Kidney (tissue), 14 donors: Measurements from ENCODE around the gene ARMC8. TPM values are rescaled to one million over a fixed set of nuclear protein-coding genes. Genes with fewer than 3 reads are reported as not detected.

Source experiments
- DNase-seq, 5 donors: peaks; one replicate each; pipeline ENCODE4 v3.0.0-alpha.2; 2013 to 2020
- FAIRE-seq: peaks from 2 replicates; lab custom pipeline; 2012; peaks lifted over from hg19 to GRCh38; lab: Jason Lieb, UNC
- H3K27ac ChIP-seq, 2 donors: one replicate each; pipeline ENCODE4 v1.7.0; 2013; ENCODE audit warnings: low read depth in 2 of 2, low read length in 2 of 2, inconsistent platforms in 1 of 2
- H3K27me3 ChIP-seq: one replicate; pipeline ENCODE4 v1.7.1; 2013; ENCODE audit warnings: low read length, inconsistent platforms; ENCODE audit not compliant: control insufficient read depth, insufficient read depth
- H3K36me3 ChIP-seq, 3 donors: one replicate each; pipeline versions ENCODE4 v1.7.0 to v1.7.1; 2013; ENCODE audit warnings: low read length in 3 of 3, control low read depth in 1 of 3, inconsistent platforms in 1 of 3; ENCODE audit not compliant: insufficient read depth in 3 of 3, control insufficient read depth in 2 of 3
- H3K4me1 ChIP-seq, 3 donors: one replicate each; pipeline versions ENCODE4 v1.7.0 to v1.7.1; 2013; ENCODE audit warnings: low read length in 3 of 3, inconsistent platforms in 1 of 3, low read depth in 1 of 3; ENCODE audit not compliant: control insufficient read depth in 2 of 3, insufficient read depth in 2 of 3
- H3K4me3 ChIP-seq, 3 donors: one replicate each; pipeline versions ENCODE4 v1.7.0 to v1.8.1; 2013; ENCODE audit warnings: low read length in 3 of 3, control low read depth in 1 of 3, inconsistent platforms in 1 of 3
- H3K9ac ChIP-seq, 3 donors: one replicate each; pipeline versions ENCODE4 v1.7.0 to v1.7.1; 2013; ENCODE audit warnings: low read length in 3 of 3, control low read depth in 1 of 3, inconsistent platforms in 1 of 3
- H3K9me3 ChIP-seq, 3 donors: one replicate each; pipeline versions ENCODE4 v1.7.0 to v1.7.1; 2013; ENCODE audit warnings: low read length in 3 of 3, control low read depth in 1 of 3, inconsistent platforms in 1 of 3; ENCODE audit not compliant: control insufficient read depth in 2 of 3, insufficient read depth in 1 of 3
- CTCF ChIP-seq: IDR thresholded peaks from 3 replicates; pipeline ENCODE4 v1.5.1; 2012; ENCODE audit warnings: mild to moderate bottlenecking, moderate library complexity, borderline replicate concordance; ENCODE audit not compliant: insufficient read depth; ENCODE audit errors: extremely low read depth
- intact Hi-C: fragments of 100-400 bp; cut with DNase I; formaldehyde crosslinking; loops from one replicate; pipeline ENCODE4 v1.11.1; 2022
- polyA plus RNA-seq: library from polyadenylated mRNA; stranded (reverse); fragments of 350-450 nt; fragmentation: Illumina TruSeq; extraction: RNeasy Lipid Tissue Mini Kit (QIAGEN cat#74804); gene quantifications from one replicate; pipeline ENCODE4 v1.2.3, GENCODE V29; 2014; ENCODE audit warnings: low read depth, low replicate concordance; ENCODE audit not compliant: insufficient read depth
- total RNA-seq: library from RNA; stranded (reverse); fragmentation: NEBNext Ultra II Directional; extraction: Animal tissue kit (Norgen Biotek cat#: 25700); gene quantifications from one replicate; pipeline ENCODE4 v1.2.1, GENCODE V29; 2021
- donor health status: control.
- donor health status: control.
- donor health status: control.
- donor health status: control.
- donor health status: control.
- donor health status: DM: yes; HTN: yes; CAD: no.
- donor health status: Normal renal cell carcinoma (clear cell type).

Gene ARMC8
- total and polyA plus RNA-seq, 2 donors from 2014 or later: 17.1 to 47.3 TPM

- no peak for FAIRE-seq
- H3K36me3 ChIP-seq: peaks cover 0 to 6% (median 6%) of the 10 kb centered on the region in 3 donors
- no peak overlapping the region for H3K27ac ChIP-seq
These were observed 76.0 kb downstream of the ARMC8 start for GRCh38 chr3:138263104-138263503.

GRCh38 chr3:138265745-138266144 is 78.6 kb downstream of the ARMC8 start:
- DNase-seq (no peak), FAIRE-seq (no peak)
- Histone ChIP-seq H3K27me3 (no peaks in the 10 kb centered on the region), H3K9ac (no peak overlapping the region), H3K4me3 (no peak overlapping the region), H3K9me3 (no peaks in the 10 kb centered on the region), H3K4me1 (no peaks in the 10 kb centered on the region), H3K27ac (no peak overlapping the region), H3K36me3 (peaks cover 0 to 6% (median 6%) of the 10 kb centered on the region in 3 donors)
- intact Hi-C loops: no loop called here
- TF ChIP-seq CTCF: no peak

More at GRCh38 chr3:138263104-138263503, 76.0 kb downstream of the ARMC8 start:
- Histone ChIP-seq H3K4me1 (no peaks in the 10 kb centered on the region), H3K9ac (no peak overlapping the region), H3K9me3 (no peaks in the 10 kb centered on the region), H3K4me3 (no peak overlapping the region), H3K27me3 (no peaks in the 10 kb centered on the region)
- no peak for TF ChIP-seq CTCF
- no peak for DNase-seq
- intact Hi-C loops: no loop called here

- Histone ChIP-seq H3K9ac (no peak overlapping the region), H3K4me1 (no peaks in the 10 kb centered on the region), H3K36me3 (peaks cover 0 to 10% (median 9%) of the 10 kb centered on the region in 3 donors), H3K27ac (no peak overlapping the region), H3K27me3 (no peaks in the 10 kb centered on the region), H3K4me3 (no peak overlapping the region), H3K9me3 (no peaks in the 10 kb centered on the region)
- DNase-seq: no peak
- intact Hi-C loops: no loop called here
- FAIRE-seq: no peak
- no peak for TF ChIP-seq CTCF
These were observed 80.0 kb downstream of the ARMC8 start for GRCh38 chr3:138267083-138267482.

GRCh38 chr3:138270245-138270644 is 83.1 kb downstream of the ARMC8 start:
- Histone ChIP-seq H3K36me3 (peaks cover 2 to 21% (median 18%) of the 10 kb centered on the region in 3 donors), H3K9me3 (no peaks in the 10 kb centered on the region), H3K4me3 (no peak overlapping the region), H3K4me1 (no peaks in the 10 kb centered on the region), H3K27me3 (no peaks in the 10 kb centered on the region), H3K9ac (no peak overlapping the region), H3K27ac (no peak overlapping the region)
- intact Hi-C loops: no loop called here
- no peak for TF ChIP-seq CTCF
- no peak for DNase-seq
- FAIRE-seq: no peak
